Measurements from ENCODE around the gene WNT2.

DNA sequence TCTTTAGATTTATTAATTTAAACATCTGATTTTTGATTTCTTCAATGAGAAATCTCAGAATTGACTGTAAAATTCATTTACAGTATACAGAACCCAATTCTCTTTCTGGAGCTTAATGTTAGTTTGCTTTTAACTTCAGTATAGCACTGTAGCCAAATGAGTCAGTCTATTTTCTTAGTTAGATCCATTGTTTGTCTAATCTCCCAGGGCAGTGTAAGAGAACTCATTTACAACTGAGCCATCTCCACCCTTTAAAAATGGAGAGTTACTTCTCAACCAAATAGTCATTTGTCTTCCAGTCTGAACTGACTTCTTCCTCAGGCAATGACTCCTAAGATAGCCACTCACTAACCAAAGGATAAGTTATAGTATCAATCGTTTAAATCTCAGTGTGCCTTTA is 3.0 kb upstream of the WNT2 start:
- TF ChIP-seq POLR2A (IDR thresholded peaks at IDR 0.05; ENCODE audit: low read length) (no peak), GATA1 (IDR thresholded peaks at IDR 0.05; ENCODE audit: low read depth, low read length) (no peak)
